PC-9 (cell line): ENCODE results near the gene REPS2. TPM values are rescaled to one million over a fixed set of nuclear protein-coding genes. Genes with fewer than 3 reads are reported as not detected.

ENCODE experiments used
- BruUV-seq: library from RNA; stranded (reverse); fragments of 400-500 nt; replicated peaks from 2 replicates; lab custom pipeline; 2021; lab: Mats Ljungman, UMichigan
- CTCF ChIA-PET: fragments of 300-600 bp; sonication (Branson Sonifier 250); formaldehyde crosslinking; loops from one replicate; lab custom pipeline; 2022; ENCODE audit warnings: antibody characterized with exemption; lab: Charles Lee
- POLR2A ChIA-PET: fragments of 300-600 bp; sonication (Branson Sonifier 250); formaldehyde crosslinking; loops from one replicate; lab custom pipeline; 2022; ENCODE audit warnings: antibody characterized with exemption; ENCODE audit not compliant: unreplicated experiment; lab: Charles Lee
- DNase-seq, 2 experiments: peaks; one replicate each; pipeline versions ENCODE4 v3.0.0 to v3.0.0-alpha.2; 2015 to 2022; ENCODE audit warnings: mixed read lengths in 1 of 2
- H2AFZ ChIP-seq: fragments of 200-600 bp; sonication (generic); 2 replicates; pipeline ENCODE4 v1.8.1; 2017; ENCODE audit warnings: antibody characterized with exemption
- H3F3A ChIP-seq: fragments of 200-600 bp; sonication (generic); 2 replicates; pipeline ENCODE4 v1.8.1; 2017; ENCODE audit warnings: antibody characterized with exemption, mild to moderate bottlenecking, low read depth; ENCODE audit not compliant: insufficient read depth
- H3K27ac ChIP-seq: fragments of 200-600 bp; sonication (generic); 2 replicates; pipeline ENCODE4 v1.6.1; 2016; ENCODE audit warnings: mixed run types
- H3K27me3 ChIP-seq: fragments of 200-600 bp; sonication (generic); 2 replicates; pipeline ENCODE4 v1.6.1; 2016; ENCODE audit warnings: low read depth, mixed run types; ENCODE audit not compliant: insufficient read depth
- H3K36me3 ChIP-seq: fragments of 200-600 bp; sonication (generic); 2 replicates; pipeline ENCODE4 v1.6.1; 2016; ENCODE audit warnings: low read depth, mixed run types
- H3K4me1 ChIP-seq: fragments of 200-600 bp; sonication (generic); replicated peaks from 2 replicates; pipeline ENCODE4 v1.6.1; 2016; ENCODE audit warnings: mixed run types; ENCODE audit not compliant: insufficient read depth
- H3K4me2 ChIP-seq: fragments of 200-600 bp; sonication (generic); 2 replicates; pipeline ENCODE4 v1.6.1; 2017; ENCODE audit warnings: mixed run types
- H3K4me3 ChIP-seq: fragments of 200-600 bp; sonication (generic); 2 replicates; pipeline ENCODE4 v1.6.1; 2016; ENCODE audit warnings: mixed run types
- H3K79me2 ChIP-seq: fragments of 200-600 bp; sonication (generic); 2 replicates; pipeline ENCODE4 v1.6.1; 2017; ENCODE audit warnings: low read depth, mixed run types
- H3K9me2 ChIP-seq: fragments of 200-600 bp; sonication (generic); 2 replicates; pipeline ENCODE4 v1.8.1; 2017; ENCODE audit warnings: mild to moderate bottlenecking; ENCODE audit not compliant: insufficient read depth
- H3K9me3 ChIP-seq: fragments of 200-600 bp; sonication (generic); 2 replicates; pipeline ENCODE4 v1.8.1; 2016; ENCODE audit warnings: low read depth; ENCODE audit not compliant: insufficient read depth
- H4K20me1 ChIP-seq: fragments of 200-600 bp; sonication (generic); 2 replicates; pipeline ENCODE4 v1.8.1; 2017; ENCODE audit not compliant: insufficient read depth
- CTCF ChIP-seq: fragments of 200-600 bp; sonication (generic); conservative IDR thresholded peaks from 2 replicates; pipeline ENCODE4 v1.6.1; 2017; ENCODE audit warnings: mixed run types, antibody characterized with exemption, mild to moderate bottlenecking, moderate library complexity
- EZH2 ChIP-seq: fragments of 200-600 bp; sonication (generic); IDR thresholded peaks from 2 replicates; pipeline ENCODE4 v1.8.0; 2017; ENCODE audit warnings: antibody characterized with exemption, low read depth
- intact Hi-C: fragments of 100-400 bp; cut with micrococcal nuclease; formaldehyde crosslinking; loops from one replicate; pipeline ENCODE4 v1.10.0; 2022; ENCODE audit not compliant: unreplicated experiment
- total RNA-seq: library from RNA; stranded (reverse); gene quantifications from 2 replicates; pipeline ENCODE4 v1.2.3, GENCODE V29; 2021

The REPS2 gene
- total RNA-seq, 1 experiment from 2014 or later: 29.2 TPM

GRCh38 chrX:17025621-17026302 lies 79.3 kb downstream of the REPS2 start:
- Histone ChIP-seq H4K20me1 (no peaks in the 10 kb centered on the region), H2AFZ (no peak overlapping the region), H3F3A (no peaks in the 10 kb centered on the region), H3K36me3 (no peaks in the 10 kb centered on the region), H3K4me3 (no peak overlapping the region), H3K79me2 (no peaks in the 10 kb centered on the region), H3K9me3 (no peaks in the 10 kb centered on the region), H3K4me1 (no peaks in the 10 kb centered on the region), H3K4me2 (no peak overlapping the region), H3K27ac (no peak overlapping the region), H3K9me2 (no peaks in the 10 kb centered on the region), H3K27me3 (no peaks in the 10 kb centered on the region)
- ChIA-PET POLR2A (interaction anchor here (0.7 kb wide), 1 partner anchor 613 kb away, joined by 5 read pairs; no protein-coding TSS in a partner anchor), CTCF (no interaction called here)
- no peak for DNase-seq
- no TSS peak for BruUV-seq
- intact Hi-C loops: no loop called here
- no peak for TF ChIP-seq EZH2
- no peak for TF ChIP-seq CTCF

GRCh38 chrX:17027931-17028330 lies 81.5 kb downstream of the REPS2 start:
- no peaks in the 10 kb centered on the region for H4K20me1 ChIP-seq
- ChIA-PET POLR2A (no interaction called here), CTCF (no interaction called here)
- H3K27ac ChIP-seq: no peak overlapping the region
- BruUV-seq: no TSS peak
- no peaks in the 10 kb centered on the region for H3F3A ChIP-seq
- DNase-seq: no peak
- H3K4me3 ChIP-seq: no peak overlapping the region
- TF ChIP-seq EZH2 (no peak), CTCF (no peak)
- intact Hi-C loops: no loop called here
- H3K9me3 ChIP-seq: no peaks in the 10 kb centered on the region
- H3K4me2 ChIP-seq: no peak overlapping the region
- no peak overlapping the region for H2AFZ ChIP-seq
- H3K9me2 ChIP-seq: no peaks in the 10 kb centered on the region
- no peaks in the 10 kb centered on the region for H3K36me3 ChIP-seq
- H3K4me1 ChIP-seq: no peaks in the 10 kb centered on the region
- no peaks in the 10 kb centered on the region for H3K27me3 ChIP-seq
- H3K79me2 ChIP-seq: no peaks in the 10 kb centered on the region

- TF ChIP-seq EZH2: no peak
- no peak for TF ChIP-seq CTCF
- Histone ChIP-seq H4K20me1 (no peaks in the 10 kb centered on the region), H3K36me3 (no peaks in the 10 kb centered on the region), H2AFZ (no peak overlapping the region), H3K4me1 (no peaks in the 10 kb centered on the region), H3K9me2 (no peaks in the 10 kb centered on the region), H3K27me3 (no peaks in the 10 kb centered on the region), H3K79me2 (no peaks in the 10 kb centered on the region), H3F3A (no peaks in the 10 kb centered on the region), H3K4me3 (no peak overlapping the region), H3K9me3 (no peaks in the 10 kb centered on the region), H3K27ac (no peak overlapping the region), H3K4me2 (no peak overlapping the region)
- ChIA-PET CTCF (no interaction called here), POLR2A (no interaction called here)
- intact Hi-C loops: no loop called here
- DNase-seq: no peak
- no TSS peak for BruUV-seq
These were observed 81.9 kb downstream of the REPS2 start for GRCh38 chrX:17028356-17028755.
